K562 (cell line): ENCODE measurements around the gene PTPN7. TPM values are rescaled to one million over a fixed set of nuclear protein-coding genes. Genes with fewer than 3 reads are reported as not detected.
A peak's percentile ranks its signal among the peaks of the same experiment; 100 is the strongest.

Experiments
- C11orf30 ChIP-seq: fragments of 450-650 bp; IDR thresholded peaks from 2 replicates; pipeline ENCODE4 v1.6.1; 2016; ENCODE audit warnings: low read depth, mild to moderate bottlenecking
- KLF1 ChIP-seq: fragments of 450-650 bp; IDR thresholded peaks from 2 replicates; pipeline ENCODE4 v1.6.1; 2016; ENCODE audit warnings: missing genetic modification characterization, missing compliant biosample characterization
- NBN ChIP-seq: fragments of 450-650 bp; IDR thresholded peaks from 2 replicates; pipeline ENCODE4 v1.6.1; 2016; ENCODE audit warnings: low read depth, mild to moderate bottlenecking
- NFYB ChIP-seq: IDR thresholded peaks from 2 replicates; pipeline ENCODE4 v1.6.1; 2011; ENCODE audit warnings: mild to moderate bottlenecking, moderate library complexity; ENCODE audit not compliant: insufficient read length; ENCODE audit errors: extremely low read depth
- NRF1 ChIP-seq, 2 experiments: fragments of 450-650 bp; IDR thresholded peaks in 1 of 2; conservative IDR thresholded peaks in 1 of 2; 2 replicates each; pipeline ENCODE4 v1.6.1; 2014; ENCODE audit warnings: mild to moderate bottlenecking in 2 of 2
- POLR2B ChIP-seq: fragments of 450-650 bp; IDR thresholded peaks from 2 replicates; pipeline ENCODE4 v1.6.1; 2018; ENCODE audit warnings: low read depth; ENCODE audit not compliant: partially characterized antibody
- TFAM ChIP-seq: fragments of 250-450 bp; sonication (Bioruptor Pico); conservative IDR thresholded peaks from 2 replicates; pipeline ENCODE4 v1.5.0; 2021; ENCODE audit warnings: mild to moderate bottlenecking, moderate library complexity
- ZNF696 ChIP-seq: fragments of 250-450 bp; sonication (Bioruptor Pico); conservative IDR thresholded peaks from 2 replicates; pipeline ENCODE4 v1.4.0; 2020; ENCODE audit warnings: mild to moderate bottlenecking, moderate library complexity
- polyA plus RNA-seq, 8 experiments: library from polyadenylated mRNA; depleted of rRNA in 4 of 8; stranded (reverse) in 5 of 8; unstranded in 3 of 8; fragments of >200 nt; fragmentation: Nextera tagmentation in 2 of 8; fragmentation: Illumina TruSeq in 1 of 8; extraction: Ambion mirVana in 2 of 8; extraction: Trizol in 1 of 8; gene quantifications; 2 replicates each; pipeline versions ENCODE4 v1.2.1 to v1.2.3, GENCODE V29; 2011 to 2014; ENCODE audit warnings: inconsistent platforms in 1 of 8, missing spikeins in 1 of 8
- total RNA-seq, 7 experiments: library from RNA; depleted of rRNA in 6 of 7; stranded (reverse); fragments of >200 nt in 6 of 7; fragmentation: Illumina TruSeq in 2 of 7; extraction: Trizol in 2 of 7; gene quantifications; 2 replicates each; pipeline versions ENCODE4 v1.2.1 to v1.2.3, GENCODE V29; 2011 to 2021; ENCODE audit warnings: low replicate concordance in 1 of 7
- TF ChIP-seq, protein P1 (sequence below), 2 experiments: fragments of 450-650 bp in 1 of 2; sonication (generic) in 1 of 2; formaldehyde crosslinking in 1 of 2; IDR thresholded peaks; 2 replicates each; pipeline versions ENCODE4 v1.7.1 to v1.9.0; 2016 to 2022; ENCODE audit warnings: inconsistent platforms in 1 of 2, mild to moderate bottlenecking in 1 of 2, missing genetic modification reagents in 1 of 2
- TF ChIP-seq, protein P2 (sequence below): fragments of 450-650 bp; formaldehyde crosslinking; IDR thresholded peaks from 2 replicates; pipeline ENCODE4 v1.4.0; 2022; ENCODE audit warnings: missing genetic modification characterization
- TF ChIP-seq, protein P3 (sequence below): sonication (generic); formaldehyde crosslinking; IDR thresholded peaks from 2 replicates; pipeline ENCODE4 v1.8.1; 2023; ENCODE audit warnings: mild to moderate bottlenecking, missing genetic modification reagents
- TF ChIP-seq, protein P4 (sequence below): fragments of 450-650 bp; IDR thresholded peaks from 2 replicates; pipeline ENCODE4 v1.6.1; 2017; ENCODE audit warnings: antibody characterized with exemption

The PTPN7 gene
- total and polyA plus RNA-seq, 9 of the 15 experiments (the other 6 are each of a cell fraction or from before 2014, with no cell fraction given), result 18.7 to 144 (median 120) TPM

DNA sequence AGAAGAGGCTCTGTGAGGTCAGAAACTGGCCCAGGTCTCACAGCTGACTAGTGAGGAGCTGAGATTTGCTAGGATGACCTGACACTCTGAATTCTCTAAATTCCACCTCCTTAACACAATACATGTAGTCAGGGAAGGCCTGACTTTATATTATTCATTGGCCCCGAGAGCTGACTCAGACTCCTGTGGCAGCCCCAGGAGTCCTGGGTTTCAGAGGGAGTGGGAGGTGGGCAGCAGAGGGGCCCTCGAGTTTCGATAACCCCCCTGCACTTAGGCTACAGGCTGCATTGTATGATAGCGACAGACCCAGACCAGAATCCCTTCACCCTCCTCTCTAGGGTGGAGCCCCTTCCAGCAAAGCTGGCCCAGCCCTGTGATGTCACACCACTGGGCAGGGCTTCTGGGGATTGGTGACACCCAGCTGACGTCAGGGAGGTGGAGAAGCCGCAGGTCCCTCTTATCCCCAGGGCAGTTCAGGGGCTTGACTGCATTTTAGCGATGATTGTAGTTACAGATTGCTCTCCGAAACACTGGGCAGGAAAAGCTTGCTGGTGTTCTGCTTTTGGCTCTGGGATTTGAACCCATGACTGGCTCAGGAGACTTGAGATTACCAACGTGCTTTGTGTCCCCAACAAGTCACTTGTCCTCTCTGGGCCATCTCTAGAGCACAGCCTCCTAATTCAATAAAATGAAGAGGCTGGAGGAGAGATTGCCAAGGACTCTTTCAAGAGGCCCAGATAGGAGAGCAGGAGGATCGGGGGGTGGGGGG lies 54.6 kb downstream of the PTPN7 start (continued):
- TF ChIP-seq, protein P1, sequence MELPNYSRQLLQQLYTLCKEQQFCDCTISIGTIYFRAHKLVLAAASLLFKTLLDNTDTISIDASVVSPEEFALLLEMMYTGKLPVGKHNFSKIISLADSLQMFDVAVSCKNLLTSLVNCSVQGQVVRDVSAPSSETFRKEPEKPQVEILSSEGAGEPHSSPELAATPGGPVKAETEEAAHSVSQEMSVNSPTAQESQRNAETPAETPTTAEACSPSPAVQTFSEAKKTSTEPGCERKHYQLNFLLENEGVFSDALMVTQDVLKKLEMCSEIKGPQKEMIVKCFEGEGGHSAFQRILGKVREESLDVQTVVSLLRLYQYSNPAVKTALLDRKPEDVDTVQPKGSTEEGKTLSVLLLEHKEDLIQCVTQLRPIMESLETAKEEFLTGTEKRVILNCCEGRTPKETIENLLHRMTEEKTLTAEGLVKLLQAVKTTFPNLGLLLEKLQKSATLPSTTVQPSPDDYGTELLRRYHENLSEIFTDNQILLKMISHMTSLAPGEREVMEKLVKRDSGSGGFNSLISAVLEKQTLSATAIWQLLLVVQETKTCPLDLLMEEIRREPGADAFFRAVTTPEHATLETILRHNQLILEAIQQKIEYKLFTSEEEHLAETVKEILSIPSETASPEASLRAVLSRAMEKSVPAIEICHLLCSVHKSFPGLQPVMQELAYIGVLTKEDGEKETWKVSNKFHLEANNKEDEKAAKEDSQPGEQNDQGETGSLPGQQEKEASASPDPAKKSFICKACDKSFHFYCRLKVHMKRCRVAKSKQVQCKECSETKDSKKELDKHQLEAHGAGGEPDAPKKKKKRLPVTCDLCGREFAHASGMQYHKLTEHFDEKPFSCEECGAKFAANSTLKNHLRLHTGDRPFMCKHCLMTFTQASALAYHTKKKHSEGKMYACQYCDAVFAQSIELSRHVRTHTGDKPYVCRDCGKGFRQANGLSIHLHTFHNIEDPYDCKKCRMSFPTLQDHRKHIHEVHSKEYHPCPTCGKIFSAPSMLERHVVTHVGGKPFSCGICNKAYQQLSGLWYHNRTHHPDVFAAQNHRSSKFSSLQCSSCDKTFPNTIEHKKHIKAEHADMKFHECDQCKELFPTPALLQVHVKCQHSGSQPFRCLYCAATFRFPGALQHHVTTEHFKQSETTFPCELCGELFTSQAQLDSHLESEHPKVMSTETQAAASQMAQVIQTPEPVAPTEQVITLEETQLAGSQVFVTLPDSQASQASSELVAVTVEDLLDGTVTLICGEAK (IDR thresholded peaks at IDR 0.05), result peak; percentile 28; the same call in 1 of the 2 replicates
- TF ChIP-seq, protein P1 (CRISPR knock-in tag; IDR thresholded peaks at IDR 0.05), result no peak
- TF ChIP-seq TFAM (no peak), NBN (no peak; the same call in 1 of the 2 replicates), POLR2B (no peak), C11orf30 (no peak), KLF1 (peak; percentile 67; the same call in 1 of the 2 replicates), NRF1 (conservative IDR thresholded peaks at IDR 0.05 in 1 of 2, IDR thresholded peaks at IDR 0.05 in 1 of 2) (peak; percentile 38 to 56; a peak in 3 of 4 replicates), NFYB (peak; percentile 21), ZNF696 (CRISPR knock-in tag) (no peak)
- TF ChIP-seq, protein P2, sequence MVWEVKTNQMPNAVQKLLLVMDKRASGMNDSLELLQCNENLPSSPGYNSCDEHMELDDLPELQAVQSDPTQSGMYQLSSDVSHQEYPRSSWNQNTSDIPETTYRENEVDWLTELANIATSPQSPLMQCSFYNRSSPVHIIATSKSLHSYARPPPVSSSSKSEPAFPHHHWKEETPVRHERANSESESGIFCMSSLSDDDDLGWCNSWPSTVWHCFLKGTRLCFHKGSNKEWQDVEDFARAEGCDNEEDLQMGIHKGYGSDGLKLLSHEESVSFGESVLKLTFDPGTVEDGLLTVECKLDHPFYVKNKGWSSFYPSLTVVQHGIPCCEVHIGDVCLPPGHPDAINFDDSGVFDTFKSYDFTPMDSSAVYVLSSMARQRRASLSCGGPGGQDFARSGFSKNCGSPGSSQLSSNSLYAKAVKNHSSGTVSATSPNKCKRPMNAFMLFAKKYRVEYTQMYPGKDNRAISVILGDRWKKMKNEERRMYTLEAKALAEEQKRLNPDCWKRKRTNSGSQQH (CRISPR knock-in tag), result no peak
- TF ChIP-seq, protein P3, sequence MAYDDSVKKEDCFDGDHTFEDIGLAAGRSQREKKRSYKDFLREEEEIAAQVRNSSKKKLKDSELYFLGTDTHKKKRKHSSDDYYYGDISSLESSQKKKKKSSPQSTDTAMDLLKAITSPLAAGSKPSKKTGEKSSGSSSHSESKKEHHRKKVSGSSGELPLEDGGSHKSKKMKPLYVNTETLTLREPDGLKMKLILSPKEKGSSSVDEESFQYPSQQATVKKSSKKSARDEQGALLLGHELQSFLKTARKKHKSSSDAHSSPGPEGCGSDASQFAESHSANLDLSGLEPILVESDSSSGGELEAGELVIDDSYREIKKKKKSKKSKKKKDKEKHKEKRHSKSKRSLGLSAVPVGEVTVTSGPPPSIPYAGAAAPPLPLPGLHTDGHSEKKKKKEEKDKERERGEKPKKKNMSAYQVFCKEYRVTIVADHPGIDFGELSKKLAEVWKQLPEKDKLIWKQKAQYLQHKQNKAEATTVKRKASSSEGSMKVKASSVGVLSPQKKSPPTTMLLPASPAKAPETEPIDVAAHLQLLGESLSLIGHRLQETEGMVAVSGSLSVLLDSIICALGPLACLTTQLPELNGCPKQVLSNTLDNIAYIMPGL (CRISPR knock-in tag), result no peak
- TF ChIP-seq, protein P4, sequence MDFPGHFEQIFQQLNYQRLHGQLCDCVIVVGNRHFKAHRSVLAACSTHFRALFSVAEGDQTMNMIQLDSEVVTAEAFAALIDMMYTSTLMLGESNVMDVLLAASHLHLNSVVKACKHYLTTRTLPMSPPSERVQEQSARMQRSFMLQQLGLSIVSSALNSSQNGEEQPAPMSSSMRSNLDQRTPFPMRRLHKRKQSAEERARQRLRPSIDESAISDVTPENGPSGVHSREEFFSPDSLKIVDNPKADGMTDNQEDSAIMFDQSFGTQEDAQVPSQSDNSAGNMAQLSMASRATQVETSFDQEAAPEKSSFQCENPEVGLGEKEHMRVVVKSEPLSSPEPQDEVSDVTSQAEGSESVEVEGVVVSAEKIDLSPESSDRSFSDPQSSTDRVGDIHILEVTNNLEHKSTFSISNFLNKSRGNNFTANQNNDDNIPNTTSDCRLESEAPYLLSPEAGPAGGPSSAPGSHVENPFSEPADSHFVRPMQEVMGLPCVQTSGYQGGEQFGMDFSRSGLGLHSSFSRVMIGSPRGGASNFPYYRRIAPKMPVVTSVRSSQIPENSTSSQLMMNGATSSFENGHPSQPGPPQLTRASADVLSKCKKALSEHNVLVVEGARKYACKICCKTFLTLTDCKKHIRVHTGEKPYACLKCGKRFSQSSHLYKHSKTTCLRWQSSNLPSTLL, result no peak
